Spleen (tissue), 7 donors: ENCODE data around the gene GPAM.

Experiments used
- POLR2A ChIP-seq, 3 donors: fragments of 450-650 bp; IDR thresholded peaks; one replicate each; pipeline ENCODE4 v1.5.1; 2017; ENCODE audit warnings: antibody characterized with exemption in 3 of 3, mild to moderate bottlenecking in 1 of 3
- TF ChIP-seq, protein P1 (sequence below), 11 experiments: fragments of 200-600 bp in 7 of 11; fragments of 450-650 bp in 4 of 11; sonication (generic) in 4 of 11; IDR thresholded peaks in 8 of 11; conservative IDR thresholded peaks in 3 of 11; 1 replicate in 7 of 11; 2 replicates in 4 of 11; pipeline versions ENCODE4 v1.4.0 to v1.8.0; 2016 to 2021; ENCODE audit warnings: antibody characterized with exemption in 11 of 11, inconsistent platforms in 4 of 11, mild to moderate bottlenecking in 1 of 11
- donor health status: DM: no; HTN: no; CAD: no; lungs with moderate emphysema.
- donor health status: DM: no; HTN: no; CAD: no.
- donor health status: DM: no; HTN: no; CAD: no.

DNA sequence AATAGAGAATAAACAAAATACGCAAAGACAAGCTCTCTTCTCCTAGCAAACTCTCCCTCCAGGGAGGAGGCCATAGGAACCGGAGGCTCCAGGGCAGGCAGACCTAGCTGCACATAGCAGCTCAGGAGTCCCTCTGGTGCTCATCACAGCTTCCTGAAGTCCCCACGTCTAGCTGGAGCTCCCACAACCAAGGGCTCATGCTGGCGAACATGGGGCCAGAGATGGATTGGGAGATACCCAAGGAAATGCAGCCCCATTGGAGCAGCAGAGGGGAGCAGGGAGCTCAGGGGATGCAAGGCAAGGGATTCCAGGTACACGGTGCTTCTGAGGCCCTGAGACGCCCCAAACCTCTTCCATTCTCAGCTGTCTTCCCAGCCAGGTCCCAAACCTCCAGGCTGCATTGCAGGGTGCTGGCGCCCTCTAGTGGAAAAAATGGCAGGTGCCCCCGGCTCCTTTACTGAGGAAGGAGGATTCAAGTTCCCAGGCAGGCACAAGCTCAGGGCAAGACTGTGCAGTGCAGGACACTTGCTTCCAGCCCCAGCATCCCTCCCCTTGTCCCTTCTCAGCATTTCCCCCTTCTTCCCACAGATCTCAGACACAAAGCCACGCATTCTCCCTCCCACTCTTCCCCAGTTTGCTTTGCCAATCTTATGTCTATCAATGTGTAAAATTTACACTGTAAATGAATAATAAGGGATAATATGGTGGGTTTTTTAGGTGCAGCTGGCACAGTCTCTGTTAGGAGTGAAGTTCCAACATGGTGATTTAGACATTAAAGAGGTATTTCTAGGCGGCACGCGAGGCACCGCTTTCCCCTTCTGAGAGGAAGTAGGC, 46.2 kb downstream of the GPAM start:
- TF ChIP-seq, protein P1, sequence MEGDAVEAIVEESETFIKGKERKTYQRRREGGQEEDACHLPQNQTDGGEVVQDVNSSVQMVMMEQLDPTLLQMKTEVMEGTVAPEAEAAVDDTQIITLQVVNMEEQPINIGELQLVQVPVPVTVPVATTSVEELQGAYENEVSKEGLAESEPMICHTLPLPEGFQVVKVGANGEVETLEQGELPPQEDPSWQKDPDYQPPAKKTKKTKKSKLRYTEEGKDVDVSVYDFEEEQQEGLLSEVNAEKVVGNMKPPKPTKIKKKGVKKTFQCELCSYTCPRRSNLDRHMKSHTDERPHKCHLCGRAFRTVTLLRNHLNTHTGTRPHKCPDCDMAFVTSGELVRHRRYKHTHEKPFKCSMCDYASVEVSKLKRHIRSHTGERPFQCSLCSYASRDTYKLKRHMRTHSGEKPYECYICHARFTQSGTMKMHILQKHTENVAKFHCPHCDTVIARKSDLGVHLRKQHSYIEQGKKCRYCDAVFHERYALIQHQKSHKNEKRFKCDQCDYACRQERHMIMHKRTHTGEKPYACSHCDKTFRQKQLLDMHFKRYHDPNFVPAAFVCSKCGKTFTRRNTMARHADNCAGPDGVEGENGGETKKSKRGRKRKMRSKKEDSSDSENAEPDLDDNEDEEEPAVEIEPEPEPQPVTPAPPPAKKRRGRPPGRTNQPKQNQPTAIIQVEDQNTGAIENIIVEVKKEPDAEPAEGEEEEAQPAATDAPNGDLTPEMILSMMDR (IDR thresholded peaks at IDR 0.05 in 8 of 11, conservative IDR thresholded peaks at IDR 0.05 in 3 of 11) = peak; percentile 32 to 89 (median 80)
- TF ChIP-seq POLR2A (IDR thresholded peaks at IDR 0.05) = no peak
